Lower leg skin (tissue), 4 donors: ENCODE measurements around the gene SNX9. TPM values are rescaled to one million over a fixed set of nuclear protein-coding genes. Genes with fewer than 3 reads are reported as not detected.

Experiments used
- DNase-seq, 2 donors: peaks; one replicate each; pipeline ENCODE4 v3.0.0-alpha.2; 2019; ENCODE audit warnings: low spot score in 2 of 2
- H3K4me3 ChIP-seq: fragments of 200-600 bp; sonication (generic); 2 replicates; pipeline ENCODE4 v1.5.1; 2017; ENCODE audit warnings: mild to moderate bottlenecking, low read depth; ENCODE audit not compliant: poor library complexity, severe bottlenecking
- POLR2A ChIP-seq, 2 donors: fragments of 450-650 bp; IDR thresholded peaks; one replicate each; pipeline ENCODE4 v1.6.1; 2016 to 2017; ENCODE audit warnings: antibody characterized with exemption in 2 of 2, mild to moderate bottlenecking in 1 of 2, moderate library complexity in 1 of 2
- WGBS, 2 donors: methylation state at CpG; one replicate each; pipeline ENCODE4 v1.1.5; 2018; 5-methylcytosine and 5-hydroxymethylcytosine counted together
- intact Hi-C: fragments of 100-400 bp; cut with DNase I; formaldehyde crosslinking; loops from one replicate; pipeline ENCODE4 v1.15.0; 2023; ENCODE audit warnings: low total_unique reads
- total RNA-seq, 4 donors: library from RNA; depleted of rRNA; stranded (reverse); fragments of >200 nt; gene quantifications; one replicate each; pipeline ENCODE4 v1.1.0, GENCODE V29; 2016
- TF ChIP-seq, protein P1 (sequence below), 3 donors: fragments of 450-650 bp; IDR thresholded peaks; one replicate each; pipeline ENCODE4 v1.5.1; 2016; ENCODE audit warnings: antibody characterized with exemption in 3 of 3, mild to moderate bottlenecking in 3 of 3, moderate library complexity in 2 of 3

The SNX9 gene
- total RNA-seq, result 10 to 100 TPM; 37.4 to 59.5 (median 46.7) TPM

- H3K4me3 ChIP-seq, result peak within 1 kb of the TSS; percentile 81
- intact Hi-C loops, result no loop called here
- TF ChIP-seq, protein P1, sequence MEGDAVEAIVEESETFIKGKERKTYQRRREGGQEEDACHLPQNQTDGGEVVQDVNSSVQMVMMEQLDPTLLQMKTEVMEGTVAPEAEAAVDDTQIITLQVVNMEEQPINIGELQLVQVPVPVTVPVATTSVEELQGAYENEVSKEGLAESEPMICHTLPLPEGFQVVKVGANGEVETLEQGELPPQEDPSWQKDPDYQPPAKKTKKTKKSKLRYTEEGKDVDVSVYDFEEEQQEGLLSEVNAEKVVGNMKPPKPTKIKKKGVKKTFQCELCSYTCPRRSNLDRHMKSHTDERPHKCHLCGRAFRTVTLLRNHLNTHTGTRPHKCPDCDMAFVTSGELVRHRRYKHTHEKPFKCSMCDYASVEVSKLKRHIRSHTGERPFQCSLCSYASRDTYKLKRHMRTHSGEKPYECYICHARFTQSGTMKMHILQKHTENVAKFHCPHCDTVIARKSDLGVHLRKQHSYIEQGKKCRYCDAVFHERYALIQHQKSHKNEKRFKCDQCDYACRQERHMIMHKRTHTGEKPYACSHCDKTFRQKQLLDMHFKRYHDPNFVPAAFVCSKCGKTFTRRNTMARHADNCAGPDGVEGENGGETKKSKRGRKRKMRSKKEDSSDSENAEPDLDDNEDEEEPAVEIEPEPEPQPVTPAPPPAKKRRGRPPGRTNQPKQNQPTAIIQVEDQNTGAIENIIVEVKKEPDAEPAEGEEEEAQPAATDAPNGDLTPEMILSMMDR (IDR thresholded peaks at IDR 0.05), result no peak
- TF ChIP-seq POLR2A (IDR thresholded peaks at IDR 0.05), result peak in 1 of 2 donors; percentile 54
- DNase-seq, result peak; percentile 66 to 94
- WGBS, 2 donors, result 0% methylated on average over 8 of the region's 92 CpGs; no CpG with 5 or more reads in 1 of the 2 donors
Observed at GRCh38 chr6:157823001-157823527, at the start of gene SNX9. Gene SNX9, plus strand, starts transcription at chr6:157823246. Its CDS starts 189 bp downstream, at chr6:157823435.

DNA sequence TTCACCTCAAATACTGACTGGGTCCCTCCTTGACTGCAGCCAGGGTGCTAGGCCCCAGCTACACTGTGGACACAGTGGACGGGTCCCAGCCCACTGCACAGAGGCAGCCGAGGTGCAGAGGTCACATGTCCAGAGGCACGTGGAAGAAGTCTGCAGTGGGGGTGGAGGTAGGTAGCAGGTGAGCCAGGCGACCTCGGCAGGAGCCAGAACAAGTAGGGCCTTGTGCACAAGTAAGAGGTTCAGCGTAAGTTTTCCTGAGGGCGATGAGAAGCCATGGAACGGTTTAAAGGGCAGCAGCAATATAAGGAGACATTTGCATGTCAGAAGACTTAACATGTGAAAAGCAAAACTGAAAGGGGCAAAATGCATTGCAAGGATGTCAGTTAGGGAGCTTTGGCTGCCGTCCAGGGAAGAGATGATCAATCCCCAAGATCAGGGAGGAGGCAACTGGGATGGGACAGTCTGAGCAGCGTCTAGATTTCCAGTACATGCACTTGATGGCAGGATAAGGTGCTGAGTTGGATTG lies 49.7 kb upstream of the SNX9 start:
- intact Hi-C loops, result no loop called here
- TF ChIP-seq, protein P1 (IDR thresholded peaks at IDR 0.05), result no peak
- no peak for TF ChIP-seq POLR2A (IDR thresholded peaks at IDR 0.05)
- H3K4me3 ChIP-seq, result no peak overlapping the region
- no peak for DNase-seq
- WGBS, 2 donors, result 60 to 71% methylated on average over 10 of the region's 10 CpGs

DNA sequence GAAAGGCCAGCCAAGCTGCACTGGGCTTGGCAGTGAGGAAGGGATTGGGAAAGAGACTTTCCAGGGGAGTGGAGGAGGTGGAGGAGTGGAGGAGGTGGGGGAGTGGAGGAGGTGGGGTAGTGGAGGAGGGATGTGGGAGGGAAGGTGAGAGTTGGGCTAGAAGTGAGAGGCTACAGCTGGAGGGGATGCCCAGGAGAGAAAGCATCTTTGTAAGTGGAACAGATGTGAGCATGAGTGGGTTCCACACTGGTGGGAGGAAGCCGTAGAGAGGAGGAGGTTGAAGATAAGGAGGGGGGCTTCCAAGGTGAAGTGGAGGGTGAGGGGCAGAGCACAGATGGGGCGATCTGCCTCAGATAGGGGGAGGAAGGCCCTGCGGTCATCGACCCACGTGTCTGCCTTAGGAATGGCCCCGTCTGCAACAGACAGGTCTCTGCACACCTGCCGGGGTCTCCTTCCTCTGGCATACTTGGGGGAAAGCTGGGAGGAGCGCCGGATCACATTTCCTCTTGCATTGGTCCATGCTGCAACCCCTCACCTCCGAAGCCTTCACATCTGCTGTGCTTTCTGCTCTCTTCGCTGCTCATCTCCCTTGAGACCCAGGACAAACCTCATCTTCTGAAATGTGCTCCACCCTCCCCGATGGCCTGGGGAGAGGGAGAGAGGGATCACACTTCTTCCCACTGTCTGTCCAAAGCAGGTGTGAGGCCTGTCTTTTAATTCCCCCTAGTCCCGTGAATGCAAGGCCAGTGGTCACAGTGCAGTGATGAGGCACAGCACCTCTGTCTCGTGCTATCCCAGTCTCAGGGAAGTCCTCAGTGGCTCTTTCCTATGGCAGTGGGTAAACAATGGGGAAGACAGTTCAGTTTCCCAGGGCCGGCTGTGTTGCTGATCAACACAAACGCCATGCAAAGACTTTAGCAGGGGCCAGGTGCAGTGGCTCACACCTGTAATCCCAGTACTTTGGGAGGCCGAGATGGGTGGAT lies 48.6 kb upstream of the SNX9 start:
- DNase-seq, result no peak
- 67 to 71% methylated on average over 17 of the region's 17 CpGs for WGBS, 2 donors
- intact Hi-C loops, result no loop called here
- no peak overlapping the region for H3K4me3 ChIP-seq
- no peak for TF ChIP-seq POLR2A (IDR thresholded peaks at IDR 0.05)
- TF ChIP-seq, protein P1 (IDR thresholded peaks at IDR 0.05), result no peak

DNA sequence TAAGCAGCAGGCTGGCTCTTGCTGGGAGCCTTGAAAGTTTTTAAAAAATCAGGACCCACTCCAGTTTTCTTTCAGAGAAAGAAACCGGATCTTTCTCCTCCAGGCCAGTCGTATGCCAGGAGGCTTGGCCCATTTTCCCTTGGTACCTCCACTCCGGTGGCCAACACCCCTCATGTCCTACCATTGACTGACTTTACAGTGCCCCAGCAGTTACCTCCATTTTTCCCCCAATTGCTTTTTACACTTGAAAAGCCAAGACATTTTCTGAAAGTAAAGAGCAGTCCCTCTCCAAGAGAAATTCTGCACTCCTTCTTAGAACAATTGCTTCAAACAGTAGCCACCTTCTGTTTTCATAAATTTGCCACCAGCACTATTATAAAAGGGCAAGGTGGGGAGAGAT lies 47.7 kb upstream of the SNX9 start:
- TF ChIP-seq, protein P1 (IDR thresholded peaks at IDR 0.05), result no peak
- no peak for TF ChIP-seq POLR2A (IDR thresholded peaks at IDR 0.05)
- H3K4me3 ChIP-seq, result no peak overlapping the region
- intact Hi-C loops, result no loop called here
- 70 to 78% methylated on average over 3 of the region's 3 CpGs for WGBS, 2 donors
- no peak for DNase-seq

GRCh38 chr6:157777344-157777743 lies 45.7 kb upstream of the SNX9 start:
- intact Hi-C loops, result no loop called here
- no peak overlapping the region for H3K4me3 ChIP-seq
- WGBS, 2 donors, result 80 to 94% methylated on average over 4 of the region's 4 CpGs
- no peak for DNase-seq
- TF ChIP-seq, protein P1 (IDR thresholded peaks at IDR 0.05), result no peak
- TF ChIP-seq POLR2A (IDR thresholded peaks at IDR 0.05), result no peak
